Kidney (tissue), 14 donors: ENCODE results near the gene ATXN10. TPM values are rescaled to one million over a fixed set of nuclear protein-coding genes. Genes with fewer than 3 reads are reported as not detected.

Experiments
- DNase-seq, 5 donors: peaks; one replicate each; pipeline ENCODE4 v3.0.0-alpha.2; 2013 to 2020
- FAIRE-seq: peaks from 2 replicates; lab custom pipeline; 2012; peaks lifted over from hg19 to GRCh38; lab: Jason Lieb, UNC
- H3K27ac ChIP-seq, 2 donors: one replicate each; pipeline ENCODE4 v1.7.0; 2013; ENCODE audit warnings: low read depth in 2 of 2, low read length in 2 of 2, inconsistent platforms in 1 of 2
- H3K27me3 ChIP-seq: one replicate; pipeline ENCODE4 v1.7.1; 2013; ENCODE audit warnings: low read length, inconsistent platforms; ENCODE audit not compliant: control insufficient read depth, insufficient read depth
- H3K36me3 ChIP-seq, 3 donors: one replicate each; pipeline versions ENCODE4 v1.7.0 to v1.7.1; 2013; ENCODE audit warnings: low read length in 3 of 3, control low read depth in 1 of 3, inconsistent platforms in 1 of 3; ENCODE audit not compliant: insufficient read depth in 3 of 3, control insufficient read depth in 2 of 3
- H3K4me1 ChIP-seq, 3 donors: one replicate each; pipeline versions ENCODE4 v1.7.0 to v1.7.1; 2013; ENCODE audit warnings: low read length in 3 of 3, inconsistent platforms in 1 of 3, low read depth in 1 of 3; ENCODE audit not compliant: control insufficient read depth in 2 of 3, insufficient read depth in 2 of 3
- H3K4me3 ChIP-seq, 3 donors: one replicate each; pipeline versions ENCODE4 v1.7.0 to v1.8.1; 2013; ENCODE audit warnings: low read length in 3 of 3, control low read depth in 1 of 3, inconsistent platforms in 1 of 3
- H3K9ac ChIP-seq, 3 donors: one replicate each; pipeline versions ENCODE4 v1.7.0 to v1.7.1; 2013; ENCODE audit warnings: low read length in 3 of 3, control low read depth in 1 of 3, inconsistent platforms in 1 of 3
- H3K9me3 ChIP-seq, 3 donors: one replicate each; pipeline versions ENCODE4 v1.7.0 to v1.7.1; 2013; ENCODE audit warnings: low read length in 3 of 3, control low read depth in 1 of 3, inconsistent platforms in 1 of 3; ENCODE audit not compliant: control insufficient read depth in 2 of 3, insufficient read depth in 1 of 3
- intact Hi-C: fragments of 100-400 bp; cut with DNase I; formaldehyde crosslinking; loops from one replicate; pipeline ENCODE4 v1.11.1; 2022
- polyA plus RNA-seq: library from polyadenylated mRNA; stranded (reverse); fragments of 350-450 nt; fragmentation: Illumina TruSeq; extraction: RNeasy Lipid Tissue Mini Kit (QIAGEN cat#74804); gene quantifications from one replicate; pipeline ENCODE4 v1.2.3, GENCODE V29; 2014; ENCODE audit warnings: low read depth, low replicate concordance; ENCODE audit not compliant: insufficient read depth
- total RNA-seq: library from RNA; stranded (reverse); fragmentation: NEBNext Ultra II Directional; extraction: Animal tissue kit (Norgen Biotek cat#: 25700); gene quantifications from one replicate; pipeline ENCODE4 v1.2.1, GENCODE V29; 2021
- TF ChIP-seq, protein P1 (sequence below): IDR thresholded peaks from 3 replicates; pipeline ENCODE4 v1.5.1; 2012; ENCODE audit warnings: mild to moderate bottlenecking, moderate library complexity, borderline replicate concordance; ENCODE audit not compliant: insufficient read depth; ENCODE audit errors: extremely low read depth
- donor health status: control.
- donor health status: control.
- donor health status: control.
- donor health status: control.
- donor health status: control.
- donor health status: DM: yes; HTN: yes; CAD: no.
- donor health status: Normal renal cell carcinoma (clear cell type).

Gene ATXN10
- total and polyA plus RNA-seq, 2 donors from 2014 or later: 121 to 142 TPM

DNA sequence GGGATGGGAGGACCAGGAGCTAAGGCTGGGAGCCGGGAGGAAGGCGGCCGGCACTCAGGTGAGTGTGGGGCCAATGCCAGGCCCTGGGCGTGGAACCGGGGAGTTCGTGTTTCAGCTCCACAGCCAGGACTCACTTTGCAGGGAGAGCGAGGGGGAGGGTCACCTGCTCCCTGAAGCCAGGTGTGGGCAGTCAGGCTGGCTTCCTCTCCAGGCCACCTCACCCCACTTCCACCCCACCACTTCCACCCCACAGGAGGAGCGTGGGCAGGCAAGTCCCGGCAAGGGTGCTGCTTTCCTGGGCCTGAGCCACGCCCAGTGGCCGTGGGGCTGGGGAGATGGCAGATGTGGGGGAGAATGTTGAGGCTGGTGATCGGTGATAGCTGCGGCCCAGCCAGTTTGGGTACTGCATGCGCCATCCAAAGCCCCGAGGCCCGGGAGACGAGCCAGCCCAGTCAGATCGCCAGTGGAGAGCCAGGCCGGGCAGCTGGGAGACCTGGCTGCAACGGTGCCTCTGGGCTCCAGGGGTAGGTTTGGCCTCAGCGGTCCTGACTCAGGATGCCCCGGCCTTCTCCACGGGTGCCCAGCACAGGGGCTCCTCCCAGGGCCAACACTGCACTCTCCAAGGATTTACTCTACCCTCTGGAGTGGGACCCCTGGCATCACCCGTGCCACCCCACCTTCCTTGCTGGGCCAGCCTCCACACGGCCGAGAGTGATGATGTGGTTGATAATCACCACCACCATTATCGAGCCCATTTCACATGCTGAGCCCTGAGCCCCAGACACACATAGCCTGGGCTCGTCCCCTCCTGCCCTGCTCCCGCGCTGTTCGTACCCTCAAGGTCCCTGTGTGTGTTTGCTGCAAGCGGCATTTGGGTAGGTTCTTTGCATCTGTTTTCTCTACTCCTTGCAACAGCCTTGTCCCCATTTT lies 211.5 kb downstream of the ATXN10 start:
- intact Hi-C loops: no loop called here
- DNase-seq: peak in 3 of 5 donors; percentile 7 to 66 (median 26)

DNA sequence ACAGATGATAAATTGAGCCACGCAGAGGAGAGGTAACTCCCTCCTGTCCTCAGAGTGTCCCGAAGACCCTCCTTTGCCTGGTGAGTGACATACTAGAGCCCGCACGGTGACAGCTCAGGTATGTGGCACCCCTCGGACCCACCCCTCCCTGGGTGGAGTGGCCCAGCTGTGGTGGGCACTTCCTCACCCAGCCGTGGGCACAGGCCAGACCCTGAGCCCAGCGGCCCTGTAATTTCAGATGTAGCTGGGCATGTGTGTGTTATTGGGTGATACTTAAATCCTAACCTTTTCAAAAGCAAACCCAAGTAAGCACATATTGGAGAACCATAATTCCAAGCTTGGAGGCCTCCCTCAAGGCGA lies 212.2 kb downstream of the ATXN10 start:
- DNase-seq (peak in 1 of 5 donors; percentile 19), FAIRE-seq (no peak)
- H3K4me1 ChIP-seq: no peaks in the 10 kb centered on the region
- H3K36me3 ChIP-seq: no peaks in the 10 kb centered on the region
- peaks cover 12% of the 10 kb centered on the region for H3K27me3 ChIP-seq
- intact Hi-C loops: no loop called here
- H3K4me3 ChIP-seq: no peak overlapping the region
- no peak overlapping the region for H3K9ac ChIP-seq
- H3K9me3 ChIP-seq: no peaks in the 10 kb centered on the region
- TF ChIP-seq, protein P1, sequence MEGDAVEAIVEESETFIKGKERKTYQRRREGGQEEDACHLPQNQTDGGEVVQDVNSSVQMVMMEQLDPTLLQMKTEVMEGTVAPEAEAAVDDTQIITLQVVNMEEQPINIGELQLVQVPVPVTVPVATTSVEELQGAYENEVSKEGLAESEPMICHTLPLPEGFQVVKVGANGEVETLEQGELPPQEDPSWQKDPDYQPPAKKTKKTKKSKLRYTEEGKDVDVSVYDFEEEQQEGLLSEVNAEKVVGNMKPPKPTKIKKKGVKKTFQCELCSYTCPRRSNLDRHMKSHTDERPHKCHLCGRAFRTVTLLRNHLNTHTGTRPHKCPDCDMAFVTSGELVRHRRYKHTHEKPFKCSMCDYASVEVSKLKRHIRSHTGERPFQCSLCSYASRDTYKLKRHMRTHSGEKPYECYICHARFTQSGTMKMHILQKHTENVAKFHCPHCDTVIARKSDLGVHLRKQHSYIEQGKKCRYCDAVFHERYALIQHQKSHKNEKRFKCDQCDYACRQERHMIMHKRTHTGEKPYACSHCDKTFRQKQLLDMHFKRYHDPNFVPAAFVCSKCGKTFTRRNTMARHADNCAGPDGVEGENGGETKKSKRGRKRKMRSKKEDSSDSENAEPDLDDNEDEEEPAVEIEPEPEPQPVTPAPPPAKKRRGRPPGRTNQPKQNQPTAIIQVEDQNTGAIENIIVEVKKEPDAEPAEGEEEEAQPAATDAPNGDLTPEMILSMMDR: no peak
- no peak overlapping the region for H3K27ac ChIP-seq

More for the DNA sequence above, 211.5 kb downstream of the ATXN10 start:
- no peaks in the 10 kb centered on the region for H3K9me3 ChIP-seq
- TF ChIP-seq, protein P1: no peak
- no peak overlapping the region for H3K4me3 ChIP-seq
- H3K9ac ChIP-seq: no peak overlapping the region
- H3K4me1 ChIP-seq: no peaks in the 10 kb centered on the region
- H3K27me3 ChIP-seq: peaks cover 12% of the 10 kb centered on the region
- no peaks in the 10 kb centered on the region for H3K36me3 ChIP-seq
- no peak overlapping the region for H3K27ac ChIP-seq
- no peak for FAIRE-seq

DNA sequence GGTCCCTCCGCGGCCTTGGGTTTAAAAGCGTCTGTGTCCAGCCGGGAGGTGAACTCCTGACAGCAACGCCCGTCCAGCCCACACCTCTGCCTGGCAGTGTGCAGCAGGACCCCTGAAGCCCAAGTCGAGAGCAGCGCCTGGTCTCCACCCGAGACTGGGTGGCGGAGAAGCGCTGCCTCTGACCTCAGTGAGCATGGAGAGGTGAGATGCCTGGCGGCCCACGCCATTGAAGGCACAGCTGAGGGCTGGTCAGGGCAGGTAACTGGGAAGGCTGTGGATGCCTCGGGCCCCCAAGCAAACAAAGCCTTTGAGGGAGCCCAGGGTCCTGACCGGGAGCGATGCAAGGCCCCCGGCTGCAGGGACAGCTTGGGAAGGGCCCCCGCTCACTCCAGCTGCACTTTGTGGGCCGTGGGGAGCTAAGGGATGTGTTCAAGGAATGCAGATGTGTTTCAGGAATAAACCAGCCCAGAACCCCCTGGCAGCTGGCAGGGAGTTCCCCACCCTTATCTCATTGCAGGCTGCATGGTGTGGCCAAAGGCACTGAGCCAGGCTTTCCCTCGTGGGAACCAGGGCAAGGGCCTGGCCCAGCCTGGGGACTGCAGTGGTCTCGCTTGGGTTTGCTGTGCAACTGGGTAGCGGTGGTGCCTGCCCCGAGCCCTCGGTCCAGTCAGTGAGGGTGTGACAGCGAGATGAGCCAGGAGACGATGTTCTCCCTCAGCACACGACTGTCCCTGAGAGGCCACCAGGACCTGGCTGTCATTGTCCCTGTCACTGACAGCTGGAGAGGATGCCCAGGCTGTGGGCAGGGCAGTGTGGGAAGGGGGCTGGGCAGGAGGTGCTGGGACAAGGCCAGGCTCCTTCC lies 212.8 kb downstream of the ATXN10 start:
- Histone ChIP-seq H3K9me3 (no peaks in the 10 kb centered on the region), H3K4me1 (no peaks in the 10 kb centered on the region), H3K27ac (no peak overlapping the region), H3K4me3 (no peak overlapping the region), H3K9ac (no peak overlapping the region), H3K36me3 (no peaks in the 10 kb centered on the region), H3K27me3 (peaks cover 10% of the 10 kb centered on the region)
- intact Hi-C loops: no loop called here
- TF ChIP-seq, protein P1: no peak
- FAIRE-seq (no peak), DNase-seq (peak in 3 of 5 donors; percentile 8 to 69 (median 45))
